Keratinocyte (primary cell): ENCODE measurements around the gene SFTPB. TPM values are rescaled to one million over a fixed set of nuclear protein-coding genes. Genes with fewer than 3 reads are reported as not detected.

Source experiments
- DNase-seq: peaks from one replicate; pipeline ENCODE4 v3.0.0-alpha.2; 2011; ENCODE audit warnings: low read depth, missing footprints, low spot score
- FAIRE-seq: peaks from 2 replicates; lab custom pipeline; 2011; peaks lifted over from hg19 to GRCh38; lab: Jason Lieb, UNC
- H2AFZ ChIP-seq: 2 replicates; pipeline ENCODE4 v1.6.0; 2012; ENCODE audit warnings: low read length, control low read depth, inconsistent platforms; ENCODE audit not compliant: control insufficient read depth
- H3K27ac ChIP-seq: 2 replicates; pipeline ENCODE4 v1.5.1; 2011; ENCODE audit warnings: low read length; ENCODE audit not compliant: control insufficient read depth, insufficient read depth
- H3K27me3 ChIP-seq: 3 replicates; pipeline ENCODE4 v1.6.0; 2011; ENCODE audit warnings: low read length; ENCODE audit not compliant: control insufficient read depth, insufficient read depth; ENCODE audit errors: extremely low read depth
- H3K36me3 ChIP-seq, 2 experiments: 2 replicates in 1 of 2; 3 replicates in 1 of 2; pipeline ENCODE4 v1.5.1; 2011; ENCODE audit warnings: low read length in 2 of 2, mild to moderate bottlenecking in 1 of 2; ENCODE audit not compliant: control insufficient read depth in 2 of 2, insufficient read depth in 2 of 2; ENCODE audit errors: extremely low read depth in 1 of 2
- H3K4me1 ChIP-seq: 3 replicates; pipeline ENCODE4 v1.5.1; 2011; ENCODE audit warnings: low read length; ENCODE audit not compliant: control insufficient read depth, insufficient read depth; ENCODE audit errors: extremely low read depth
- H3K4me2 ChIP-seq: 3 replicates; pipeline ENCODE4 v1.6.0; 2011; ENCODE audit warnings: low read depth, low read length; ENCODE audit not compliant: control insufficient read depth, insufficient read depth; ENCODE audit errors: extremely low read depth
- H3K4me3 ChIP-seq, 3 experiments: fragments of 200-600 bp in 1 of 3; sonication (generic) in 1 of 3; 2 replicates in 2 of 3; 3 replicates in 1 of 3; pipeline ENCODE4 v1.5.1; 2011 to 2016; ENCODE audit warnings: low read length in 3 of 3, mild to moderate bottlenecking in 3 of 3, control low read depth in 2 of 3, inconsistent platforms in 1 of 3, low read depth in 1 of 3, mixed read lengths in 1 of 3, mixed run types in 1 of 3, moderate library complexity in 1 of 3; ENCODE audit not compliant: control insufficient read depth in 2 of 3, insufficient read depth in 2 of 3; ENCODE audit errors: extremely low read depth in 1 of 3
- H3K79me2 ChIP-seq: 2 replicates; pipeline ENCODE4 v1.6.0; 2012; ENCODE audit warnings: low read length; ENCODE audit not compliant: control insufficient read depth, insufficient read depth
- H3K9ac ChIP-seq: 3 replicates; pipeline ENCODE4 v1.6.0; 2011; ENCODE audit warnings: low read length; ENCODE audit not compliant: control insufficient read depth, insufficient read depth; ENCODE audit errors: extremely low read depth
- H3K9me1 ChIP-seq: 3 replicates; pipeline ENCODE4 v1.6.0; 2011; ENCODE audit warnings: low read length; ENCODE audit not compliant: control insufficient read depth, insufficient read depth; ENCODE audit errors: extremely low read depth
- H3K9me3 ChIP-seq: 2 replicates; pipeline ENCODE4 v1.5.1; 2012; ENCODE audit warnings: low read depth, low read length; ENCODE audit not compliant: control insufficient read depth
- H4K20me1 ChIP-seq: 3 replicates; pipeline ENCODE4 v1.6.0; 2011; ENCODE audit warnings: low read length; ENCODE audit not compliant: control insufficient read depth, insufficient read depth; ENCODE audit errors: extremely low read depth
- CTCF ChIP-seq, 3 experiments: IDR thresholded peaks in 1 of 3; conservative IDR thresholded peaks in 1 of 3; optimal IDR thresholded peaks in 1 of 3; 2 replicates in 2 of 3; 3 replicates in 1 of 3; pipeline versions ENCODE3 to v1.5.1; 2011; ENCODE audit warnings: low read length in 3 of 3, mild to moderate bottlenecking in 3 of 3, moderate library complexity in 2 of 3, control low read depth in 1 of 3, inconsistent platforms in 1 of 3; ENCODE audit not compliant: insufficient read depth in 2 of 3; ENCODE audit errors: extremely low read depth in 1 of 3
- EZH2 ChIP-seq: IDR thresholded peaks from one replicate; pipeline ENCODE4 v1.6.1; 2012; ENCODE audit warnings: inconsistent platforms, mild to moderate bottlenecking, low read length, moderate library complexity
- dilution Hi-C: fragments of 300-500 bp; cut with MboI; formaldehyde crosslinking; loops from one replicate; pipeline ENCODE4 v1.7.0; 2020; ENCODE audit warnings: low sequenced_read_pairs; ENCODE audit not compliant: extremely low pct_ligation_motif_present
- polyA plus RNA-seq, 5 experiments: library from polyadenylated mRNA; depleted of rRNA in 3 of 5; stranded (reverse) in 3 of 5; stranded (forward) in 1 of 5; unstranded in 1 of 5; fragments of >200 nt; gene quantifications; 1 replicate in 1 of 5; 2 replicates in 3 of 5; 3 replicates in 1 of 5; pipeline versions ENCODE4 v1.2.1 to v1.2.3, GENCODE V29; 2011 to 2012; ENCODE audit warnings: missing spikeins in 2 of 5, low read depth in 1 of 5, low replicate concordance in 1 of 5

Gene SFTPB
- polyA plus RNA-seq, 1 donor (not counting 4 experiments of a cell fraction or from before 2014, with no cell fraction given): not detected

- H3K27ac ChIP-seq: no peak overlapping the region
- no peaks in the 10 kb centered on the region for H3K36me3 ChIP-seq
- no peak overlapping the region for H2AFZ ChIP-seq
- no peak overlapping the region for H3K4me3 ChIP-seq
- H3K9ac ChIP-seq: no peak overlapping the region
- H3K27me3 ChIP-seq: peaks cover 4% of the 10 kb centered on the region
- H3K4me2 ChIP-seq: no peak overlapping the region
- TF ChIP-seq EZH2: no peak
- no peak for TF ChIP-seq CTCF (optimal IDR thresholded peaks at IDR 0.05 in 1 of 3, IDR thresholded peaks at IDR 0.05 in 1 of 3, conservative IDR thresholded peaks at IDR 0.05 in 1 of 3; ENCODE audit: extremely low read depth in 1 of 3, insufficient read depth in 2 of 3, low read length in 3 of 3)
- DNase-seq: no peak
- FAIRE-seq: no peak
- H3K9me1 ChIP-seq: no peaks in the 10 kb centered on the region
- H3K79me2 ChIP-seq: no peaks in the 10 kb centered on the region
- H3K9me3 ChIP-seq: no peaks in the 10 kb centered on the region
- H4K20me1 ChIP-seq: no peaks in the 10 kb centered on the region
- H3K4me1 ChIP-seq: no peaks in the 10 kb centered on the region
- dilution Hi-C loops: no loop called here
These were observed 8.0 kb upstream of the SFTPB start for GRCh38 chr2:85675866-85676548.

- H3K27ac ChIP-seq: no peak overlapping the region
- no peaks in the 10 kb centered on the region for H3K9me3 ChIP-seq
- no peaks in the 10 kb centered on the region for H3K79me2 ChIP-seq
- no peaks in the 10 kb centered on the region for H3K9me1 ChIP-seq
- no peak for TF ChIP-seq EZH2
- no peak for TF ChIP-seq CTCF (optimal IDR thresholded peaks at IDR 0.05 in 1 of 3, IDR thresholded peaks at IDR 0.05 in 1 of 3, conservative IDR thresholded peaks at IDR 0.05 in 1 of 3; ENCODE audit: extremely low read depth in 1 of 3, insufficient read depth in 2 of 3, low read length in 3 of 3)
- H3K4me2 ChIP-seq: no peak overlapping the region
- H3K9ac ChIP-seq: no peak overlapping the region
- H3K36me3 ChIP-seq: no peaks in the 10 kb centered on the region
- no peak for FAIRE-seq
- H3K4me1 ChIP-seq: no peaks in the 10 kb centered on the region
- dilution Hi-C loops: no loop called here
- H2AFZ ChIP-seq: no peak overlapping the region
- H3K27me3 ChIP-seq: peaks cover 4% of the 10 kb centered on the region
- no peaks in the 10 kb centered on the region for H4K20me1 ChIP-seq
- no peak overlapping the region for H3K4me3 ChIP-seq
- DNase-seq: no peak
These were observed 7.4 kb upstream of the SFTPB start for GRCh38 chr2:85675427-85675826.
